Suprapubic skin (tissue), 4 donors: Measurements from ENCODE around the gene CXCR4.

ENCODE experiments used
- CTCF ChIP-seq, 2 donors: fragments of 200-600 bp in 1 of 2; fragments of 450-650 bp in 1 of 2; sonication (generic) in 1 of 2; IDR thresholded peaks; one replicate each; pipeline ENCODE4 v1.5.1; 2016 to 2019; ENCODE audit warnings: antibody characterized with exemption in 2 of 2, mild to moderate bottlenecking in 1 of 2, moderate library complexity in 1 of 2
- POLR2A ChIP-seq, 2 donors: fragments of 450-650 bp; IDR thresholded peaks; one replicate each; pipeline ENCODE4 v1.6.1; 2017; ENCODE audit warnings: antibody characterized with exemption in 2 of 2, mild to moderate bottlenecking in 2 of 2, moderate library complexity in 2 of 2
- POLR2AphosphoS5 ChIP-seq, 3 donors: sonication (generic); formaldehyde crosslinking; IDR thresholded peaks; one replicate each; pipeline ENCODE4 v1.6.1; 2017; ENCODE audit warnings: antibody characterized with exemption in 3 of 3

GRCh38 chr2:136075476-136075875, 42.5 kb downstream of the CXCR4 start:
- TF ChIP-seq CTCF (IDR thresholded peaks at IDR 0.05) (no peak), POLR2A (IDR thresholded peaks at IDR 0.05) (no peak), POLR2AphosphoS5 (IDR thresholded peaks at IDR 0.05) (no peak)
